ENCODE data around the gene PERM1. TPM values are rescaled to one million over a fixed set of nuclear protein-coding genes. Genes with fewer than 3 reads are reported as not detected.
A peak's percentile ranks its signal among the peaks of the same experiment; 100 is the strongest.
"Not testable (repeated sequence)": the region's sequence is repeated elsewhere in the genome, so short reads cannot be mapped to it uniquely, and the experiment has no call there.

PERM1 gene
- total and polyA plus RNA-seq, 9 of the 15 experiments (the other 6 are each of a cell fraction or from before 2014, with no cell fraction given): not detected

GRCh38 chr1:950268-950667 is 31.6 kb downstream of the PERM1 start (continued):
- TF ChIP-seq MLLT1 (IDR thresholded peaks at IDR 0.05): no peak

DNA sequence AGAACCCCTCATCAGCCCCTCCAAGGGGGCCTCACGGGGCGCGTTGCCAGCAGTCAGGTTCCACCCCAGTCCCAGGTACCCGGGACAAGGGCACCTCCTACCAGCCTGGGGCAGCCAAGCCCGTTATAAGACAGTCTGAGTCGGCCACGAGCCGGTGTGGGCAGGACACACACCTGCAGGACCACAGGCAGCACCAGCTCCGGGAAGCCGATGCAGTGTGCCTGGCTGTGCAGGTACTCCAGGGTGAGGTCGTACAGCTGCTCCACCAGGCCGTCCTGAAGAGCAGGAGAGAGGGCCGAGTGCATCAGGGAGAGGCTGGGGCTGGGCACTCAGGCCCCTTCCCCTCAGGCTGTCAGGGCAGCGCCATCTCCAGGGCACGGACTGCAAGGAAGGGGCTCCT is 33.9 kb downstream of the PERM1 start:
- Histone ChIP-seq H3K36me3 (ENCODE audit: control insufficient read depth, insufficient read depth, low read length) (peaks cover 93% of the 10 kb centered on the region; the same call in 2 of the 3 replicates), H4K20me1 (replicated peaks; ENCODE audit: control insufficient read depth, insufficient read depth, low read length) (peaks cover 14% of the 10 kb centered on the region), H3K9ac (ENCODE audit: insufficient read depth in 1 of 2, low read depth in 2 of 2, low read length in 2 of 2) (no peak overlapping the region; a peak in 1 of 4 replicates), H3K4me2 (ENCODE audit: insufficient read depth, low read length) (no peak overlapping the region), H3K27ac (ENCODE audit: extremely low read depth, low read depth, low read length) (no peak overlapping the region), H3K27me3 (ENCODE audit: control insufficient read depth in 2 of 2, insufficient read depth in 2 of 2, low read length in 2 of 2) (no peaks in the 10 kb centered on the region), H3K4me3 (no peak overlapping the region), H3K9me3 (replicated peaks; ENCODE audit: control insufficient read depth, insufficient read depth, low read depth, low read length) (no peaks in the 10 kb centered on the region), H3K4me1 (replicated peaks in 1 of 2; ENCODE audit: control insufficient read depth in 2 of 2, insufficient read depth in 2 of 2, low read length in 2 of 2) (peaks cover 2 to 65% of the 10 kb centered on the region in 2 experiments; a peak in 3 of 5 replicates), H2AFZ (ENCODE audit: low read depth, low read length) (no peak overlapping the region), H3K79me2 (ENCODE audit: control insufficient read depth, insufficient read depth, low read length) (peaks cover 3% of the 10 kb centered on the region; the same call in 2 of the 3 replicates), H3K9me1 (ENCODE audit: control insufficient read depth, insufficient read depth, low read length) (no peaks in the 10 kb centered on the region)
- POLR2A ChIA-PET: no interaction called here
- DNase-seq (ENCODE audit: extremely low read depth in 1 of 4, low spot score in 3 of 4) (no peak), FAIRE-seq (no peak), ATAC-seq (no peak)
- 90% methylated on average over 14 of the region's 15 CpGs for WGBS (ENCODE audit: insufficient coverage, low coverage, missing lambda C conversion rate)
- TF ChIP-seq HDAC8 (tag; IDR thresholded peaks at IDR 0.05) (no peak), POLR2G (IDR thresholded peaks at IDR 0.05; ENCODE audit: low read depth, low read length) (peak; percentile 34; the same call in 1 of the 2 replicates)
- intact Hi-C loops (cut with micrococcal nuclease) (no loop called here), in situ Hi-C loops (cut with MboI) (no loop called here)
- BruUV-seq (replicated peaks): no TSS peak
- CTCF ChIA-PET (ENCODE audit: low intra/inter-chr PET ratio): no interaction called here

GRCh38 chr1:946811-947210 is 35.1 kb downstream of the PERM1 start:
- in situ Hi-C loops (cut with MboI); H3K79me2 ChIP-seq (ENCODE audit: control insufficient read depth, insufficient read depth, low read length); POLR2A ChIA-PET; H3K4me2 ChIP-seq (ENCODE audit: insufficient read depth, low read length); DNase-seq (ENCODE audit: extremely low read depth in 1 of 4, low spot score in 3 of 4); FAIRE-seq; H3K9me1 ChIP-seq (ENCODE audit: control insufficient read depth, insufficient read depth, low read length); H3K9me3 ChIP-seq (replicated peaks; ENCODE audit: control insufficient read depth, insufficient read depth, low read depth, low read length); CTCF ChIA-PET (ENCODE audit: low intra/inter-chr PET ratio); H3K27me3 ChIP-seq (ENCODE audit: control insufficient read depth in 2 of 2, insufficient read depth in 2 of 2, low read length in 2 of 2); H3K27ac ChIP-seq (ENCODE audit: extremely low read depth, low read depth, low read length); H3K4me3 ChIP-seq; H2AFZ ChIP-seq (ENCODE audit: low read depth, low read length); ATAC-seq; intact Hi-C loops (cut with micrococcal nuclease); H3K9ac ChIP-seq (ENCODE audit: insufficient read depth in 1 of 2, low read depth in 2 of 2, low read length in 2 of 2); BruUV-seq (replicated peaks): not testable (repeated sequence)
- peaks cover 82% of the 10 kb centered on the region; the same call in 2 of the 3 replicates for H3K36me3 ChIP-seq (ENCODE audit: control insufficient read depth, insufficient read depth, low read length)
- peaks cover 18% of the 10 kb centered on the region for H4K20me1 ChIP-seq (replicated peaks; ENCODE audit: control insufficient read depth, insufficient read depth, low read length)
- 93% methylated on average over 13 of the region's 13 CpGs for WGBS (ENCODE audit: insufficient coverage, low coverage, missing lambda C conversion rate)
- peaks cover 7 to 68% of the 10 kb centered on the region in 2 experiments; a peak in 3 of 5 replicates for H3K4me1 ChIP-seq (replicated peaks in 1 of 2; ENCODE audit: control insufficient read depth in 2 of 2, insufficient read depth in 2 of 2, low read length in 2 of 2)

Measured in K562 (cell line).